ENCODE measurements around the gene GRIK2.
A peak's percentile ranks its signal among the peaks of the same experiment; 100 is the strongest.

GRIK2 gene

DNA sequence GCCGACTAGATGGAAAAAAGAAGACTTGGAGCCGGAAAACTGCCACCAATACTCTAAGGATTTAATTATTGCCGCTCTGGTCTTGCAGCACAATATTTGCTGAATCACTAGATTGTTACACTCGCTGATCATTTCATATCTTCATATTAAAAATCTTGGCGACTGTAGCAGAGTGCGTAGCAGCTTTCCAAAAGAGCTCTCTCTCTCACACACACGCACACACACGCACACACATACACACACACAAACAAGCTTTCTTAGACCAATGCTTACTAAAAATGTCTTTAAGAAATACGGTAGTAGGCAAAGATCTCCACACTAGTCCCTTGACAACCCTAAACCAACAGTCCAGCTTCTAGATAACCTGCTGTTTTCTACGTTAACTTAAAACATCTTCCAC, 7.7 kb downstream of the GRIK2 start:
- DNase-seq: no peak

- peak; percentile 65 to 75 for DNase-seq
These were observed 8.5 kb downstream of the GRIK2 start for GRCh38 chr6:101401792-101402621.

GRCh38 chr6:101402622-101403031, 9.1 kb downstream of the GRIK2 start:
- DNase-seq: peak; percentile 32 to 69

GRCh38 chr6:101403216-101403945, 9.9 kb downstream of the GRIK2 start:
- no peak for DNase-seq

GRCh38 chr6:101404775-101405174, 11.3 kb downstream of the GRIK2 start:
- DNase-seq: no peak

DNA sequence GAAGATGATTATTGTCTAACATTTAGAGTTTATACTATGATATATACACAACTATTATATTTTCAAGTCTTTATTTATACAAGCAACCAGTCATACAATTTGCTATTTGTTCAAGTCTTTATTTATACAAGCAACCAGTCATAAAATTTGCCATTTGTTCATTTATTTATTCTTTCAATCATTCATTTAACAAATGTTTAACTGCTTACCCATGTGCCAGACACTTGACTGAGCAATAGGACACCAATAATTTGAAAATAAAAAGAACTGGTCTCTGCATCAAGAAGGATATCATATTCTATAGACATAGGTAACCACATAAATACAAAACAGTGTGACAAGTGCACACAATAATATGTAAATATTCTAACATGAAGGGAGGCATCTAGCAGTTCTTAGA, 20.3 kb downstream of the GRIK2 start:
- peak in 1 of 2 experiments; percentile 42 for DNase-seq

DNA sequence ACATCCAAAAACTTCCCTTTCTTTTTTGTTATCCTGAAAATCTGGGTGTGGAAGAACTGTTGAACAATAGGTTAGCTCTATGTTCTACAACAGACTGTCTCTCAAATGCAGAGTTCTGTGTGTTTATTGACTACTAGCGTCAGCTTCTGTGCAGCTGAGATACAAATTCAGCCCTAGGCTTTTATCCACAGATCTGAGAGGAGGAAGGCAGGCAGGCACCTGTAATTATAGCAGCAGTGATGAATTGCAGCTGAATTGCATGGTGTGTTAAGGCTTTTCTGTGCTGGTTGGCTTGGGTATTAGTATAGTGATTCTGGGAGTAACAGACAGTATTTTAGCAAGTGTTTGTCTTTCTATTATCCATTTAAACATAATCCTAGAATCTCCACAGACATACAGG, 24.4 kb downstream of the GRIK2 start:
- DNase-seq: peak; percentile 65 to 93

GRCh38 chr6:101422251-101422650, 28.7 kb downstream of the GRIK2 start:
- no peak for DNase-seq

DNA sequence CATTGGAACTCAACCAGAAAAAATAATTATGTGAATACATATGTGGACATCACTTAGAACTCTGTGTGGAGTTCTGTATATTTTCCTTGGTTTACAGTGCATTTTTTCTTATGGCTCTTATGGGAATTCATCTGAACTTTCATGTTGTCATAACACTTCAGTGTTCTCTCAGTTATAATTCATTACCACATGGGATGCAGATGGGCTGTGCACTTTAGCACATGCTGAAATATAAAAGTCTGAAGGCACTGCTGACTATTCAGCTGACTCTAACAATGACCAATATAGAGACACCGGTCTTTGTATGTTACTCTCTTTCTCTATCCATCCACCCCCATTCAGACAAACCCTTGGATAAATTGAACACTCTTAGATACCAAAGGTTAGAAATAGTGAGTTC, 29.3 kb downstream of the GRIK2 start:
- no peak for DNase-seq

DNA sequence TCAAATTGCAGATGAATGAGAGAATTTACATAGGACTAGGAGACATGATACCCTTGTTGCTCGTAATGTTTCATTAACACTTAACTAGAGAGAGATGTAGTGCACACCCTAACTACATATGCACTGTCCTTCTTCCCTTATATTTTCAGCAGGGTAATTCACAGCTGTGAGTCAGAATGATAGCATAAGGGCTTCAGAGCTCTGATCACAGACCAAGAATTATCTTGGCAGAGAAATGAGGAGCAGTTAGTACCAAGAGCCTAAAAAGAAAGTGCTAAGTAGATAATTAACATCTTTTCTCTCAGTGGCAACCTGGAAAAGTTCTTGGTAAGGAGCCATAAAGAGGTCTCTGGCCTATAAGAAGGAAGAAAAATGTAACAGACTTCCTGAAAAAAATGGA, 35.8 kb downstream of the GRIK2 start:
- DNase-seq: no peak

- DNase-seq: no peak
These were observed 36.3 kb downstream of the GRIK2 start for GRCh38 chr6:101429845-101430244.

GRCh38 chr6:101433141-101433540, 39.6 kb downstream of the GRIK2 start:
- DNase-seq: no peak

DNA sequence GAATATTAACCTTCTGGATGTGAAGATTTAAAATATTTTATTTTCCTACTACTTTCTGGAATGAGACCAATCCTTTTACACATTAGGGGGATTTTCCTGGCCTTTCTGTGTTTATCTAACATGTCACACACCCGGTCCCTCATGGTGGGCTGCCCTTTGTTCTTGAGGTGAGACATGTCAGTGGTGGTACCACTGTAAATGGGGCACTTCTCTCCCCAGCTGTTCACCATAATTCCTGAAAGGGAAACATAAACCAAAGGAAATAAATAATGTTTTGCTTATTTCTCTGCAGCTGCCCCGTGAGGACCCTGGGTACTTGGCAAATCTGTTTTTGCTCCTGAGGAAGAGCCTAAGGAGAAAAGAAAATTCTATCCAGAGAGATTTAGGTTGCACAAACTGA, 41.1 kb downstream of the GRIK2 start:
- DNase-seq: no peak

DNA sequence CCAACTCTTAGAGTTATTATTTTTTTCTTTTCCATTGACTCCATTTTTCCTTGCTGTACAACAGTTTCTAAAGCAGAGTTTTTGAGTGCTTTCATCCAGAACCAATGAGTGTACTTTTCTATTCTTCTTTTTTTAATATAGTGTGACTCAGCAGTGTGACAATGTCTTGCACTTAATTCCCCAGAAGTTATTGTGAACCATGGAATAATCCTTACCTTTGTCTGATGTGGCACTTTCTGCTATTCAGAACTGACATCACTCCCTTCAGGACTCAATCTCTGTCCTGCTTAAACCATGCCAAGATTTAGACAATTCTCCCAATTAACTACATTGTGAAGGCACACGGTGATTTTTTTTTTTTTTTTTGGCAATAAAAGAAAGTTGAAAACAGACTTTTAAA, 41.5 kb downstream of the GRIK2 start:
- no peak for DNase-seq

DNA sequence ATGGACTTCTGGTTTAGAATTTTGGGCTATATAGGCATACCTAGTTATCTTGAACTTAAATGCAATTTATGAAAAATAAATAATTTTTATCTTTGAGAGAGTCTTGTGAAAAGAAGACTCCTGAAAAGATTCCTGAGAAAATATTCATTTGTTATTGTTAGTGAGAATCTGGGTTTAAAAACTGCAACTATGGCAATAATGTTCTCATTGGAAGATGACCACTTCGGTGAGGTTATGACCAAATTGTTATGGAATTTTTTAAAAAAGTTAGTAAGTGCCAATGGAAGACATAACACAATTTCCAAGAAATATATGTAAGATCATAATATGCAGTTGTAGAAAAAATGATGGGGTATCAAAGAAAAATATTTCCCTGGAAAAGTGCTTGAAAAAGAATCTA, 46.3 kb downstream of the GRIK2 start:
- no peak for DNase-seq

DNA sequence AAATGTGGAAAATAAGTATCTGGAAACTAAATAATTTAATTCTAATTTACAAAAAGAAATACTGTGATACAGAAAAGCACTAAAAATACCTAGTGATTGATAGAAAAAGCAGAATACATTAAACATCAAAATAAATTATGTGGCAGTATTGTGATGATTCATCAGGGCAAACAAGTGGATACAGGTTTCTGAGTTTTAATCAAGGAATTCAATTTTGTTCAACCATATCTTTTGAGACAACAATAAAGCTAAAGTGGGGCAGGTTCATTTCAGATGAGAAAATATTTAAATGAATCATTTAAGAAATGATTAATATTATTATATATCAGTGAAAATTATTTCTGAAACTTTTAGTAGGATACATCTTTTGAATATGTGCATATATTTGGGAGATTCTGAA, 49.8 kb downstream of the GRIK2 start:
- no peak for DNase-seq

- no peak for DNase-seq
These were observed 51.2 kb downstream of the GRIK2 start for GRCh38 chr6:101444717-101445116.

DNA sequence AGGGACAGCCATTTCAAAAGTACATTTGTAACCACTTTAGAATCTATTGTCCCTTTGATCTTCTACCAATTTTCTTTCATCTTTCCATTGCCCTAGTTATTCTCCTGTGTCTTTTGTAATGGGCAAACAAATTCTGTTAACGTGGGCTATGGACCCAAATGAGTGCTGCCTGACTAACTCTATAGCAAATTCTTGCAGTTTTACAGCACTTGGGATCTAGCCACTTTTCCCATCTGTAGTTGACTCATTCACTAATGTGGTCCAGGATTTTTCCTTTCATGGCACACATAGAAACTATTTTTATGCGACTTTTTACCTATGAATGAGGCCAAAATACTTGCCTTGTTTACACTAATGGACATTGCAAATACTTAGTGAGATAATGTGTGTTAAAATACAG, 52.0 kb downstream of the GRIK2 start:
- no peak for DNase-seq

- DNase-seq: no peak
These were observed 57.4 kb downstream of the GRIK2 start for GRCh38 chr6:101450901-101451300.

- DNase-seq: no peak
These were observed 58.5 kb downstream of the GRIK2 start for GRCh38 chr6:101451981-101452380.

GRCh38 chr6:101453221-101453620, 59.7 kb downstream of the GRIK2 start:
- DNase-seq: no peak

DNA sequence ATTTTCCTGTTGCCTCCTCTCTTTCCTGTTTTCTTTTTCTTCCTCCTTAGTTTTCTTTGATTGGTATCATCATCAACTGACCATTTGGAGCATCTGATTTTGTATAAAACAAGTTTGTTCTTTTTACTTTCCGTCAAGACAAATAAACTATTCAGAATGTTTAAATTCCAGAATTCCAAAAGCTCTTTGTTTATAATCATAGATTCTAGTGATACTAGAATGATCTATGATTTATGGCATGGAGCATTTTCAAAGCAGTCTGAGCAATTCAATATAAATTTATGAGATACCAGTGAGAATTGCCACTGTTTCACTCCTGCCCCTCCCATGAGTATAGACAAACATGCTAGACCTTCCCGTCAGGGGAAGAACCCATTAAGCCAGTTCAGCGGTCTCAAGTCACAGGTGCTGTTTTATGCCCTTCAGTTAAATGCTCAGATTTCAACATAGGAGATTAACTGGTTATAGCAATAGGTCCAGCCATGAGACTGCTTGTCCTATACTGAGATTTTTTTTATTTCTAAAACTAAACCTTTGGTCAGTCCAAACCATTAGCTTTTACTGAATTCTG, 60.7 kb downstream of the GRIK2 start:
- DNase-seq: peak in 1 of 2 experiments; percentile 28

GRCh38 chr6:101458336-101458735, 64.8 kb downstream of the GRIK2 start:
- DNase-seq: no peak

GRCh38 chr6:101458826-101459225, 65.3 kb downstream of the GRIK2 start:
- DNase-seq: no peak

Data from NCI-H2081 (cell line).